ENCODE data around the gene ZNF594. TPM values are rescaled to one million over a fixed set of nuclear protein-coding genes. Genes with fewer than 3 reads are reported as not detected.

ZNF594 gene
- total and polyA plus RNA-seq, 2 donors (not counting 3 experiments of a cell fraction or from before 2014, with no cell fraction given): 1.2 to 5.8 TPM

GRCh38 chr17:5238333-5238732, 46.7 kb upstream of the ZNF594 start:
- Histone ChIP-seq H4K20me1 (replicated peaks; ENCODE audit: control insufficient read depth, extremely low read depth, insufficient read depth, low read length) (no peaks in the 10 kb centered on the region), H3K9ac (replicated peaks; ENCODE audit: extremely low read depth, insufficient read depth, low read length) (no peak overlapping the region), H3K79me2 (ENCODE audit: control insufficient read depth, insufficient read depth, low read length) (no peaks in the 10 kb centered on the region), H3K9me1 (replicated peaks; ENCODE audit: control insufficient read depth, extremely low read depth, insufficient read depth, low read length) (no peaks in the 10 kb centered on the region), H3K36me3 (ENCODE audit: control insufficient read depth in 2 of 2, extremely low read depth in 1 of 2, insufficient read depth in 2 of 2, low read length in 2 of 2) (no peaks in the 10 kb centered on the region), H3K9me3 (replicated peaks; ENCODE audit: control insufficient read depth, insufficient read depth, low read length) (no peaks in the 10 kb centered on the region), H3K27ac (ENCODE audit: insufficient read depth, low read depth, low read length) (no peak overlapping the region), H2AFZ (ENCODE audit: low read depth, low read length) (no peak overlapping the region), H3K4me3 (replicated peaks in 1 of 3; ENCODE audit: insufficient read depth in 1 of 3, low read depth in 1 of 3, low read length in 3 of 3) (no peak overlapping the region), H3K4me1 (ENCODE audit: control insufficient read depth, extremely low read depth, insufficient read depth, low read length) (peaks cover 2% of the 10 kb centered on the region), H3K4me2 (ENCODE audit: insufficient read depth, low read length) (no peak overlapping the region), H3K27me3 (ENCODE audit: control insufficient read depth in 2 of 2, insufficient read depth in 2 of 2, low read length in 2 of 2) (no peaks in the 10 kb centered on the region)
- intact Hi-C loops (cut with micrococcal nuclease) (no loop called here), dilution Hi-C loops (cut with MboI; ENCODE audit: extremely low pct_ligation_motif_present, low sequenced_read_pairs) (no loop called here)
- ChIA-PET CTCF (interaction anchor here (0.7 to 2.7 kb wide), 8 partner anchors 8 to 200 kb away, joined by 3 to 30 read pairs (median 4); partner anchors contain the start of genes C1QBP and ZNF594), POLR2A (no interaction called here)
- TF ChIP-seq MYC (IDR thresholded peaks at IDR 0.05; ENCODE audit: low read depth, low read length) (no peak), POLR2AphosphoS5 (IDR thresholded peaks at IDR 0.05; ENCODE audit: insufficient read depth, low read depth, low read length) (no peak), MAX (IDR thresholded peaks at IDR 0.05; ENCODE audit: insufficient read depth, insufficient read length) (no peak), CTCF (IDR thresholded peaks at IDR 0.05; ENCODE audit: extremely low read depth in 1 of 2, insufficient read depth in 1 of 2, low read depth in 1 of 2, low read length in 2 of 2) (no peak), POLR2A (IDR thresholded peaks at IDR 0.05; ENCODE audit: low read depth, low read length) (no peak), EZH2 (IDR thresholded peaks at IDR 0.05; ENCODE audit: borderline replicate concordance, low read depth, low read length, severe bottlenecking) (no peak)
- no TSS peak for BruUV-seq (replicated peaks)
- no peak for DNase-seq (ENCODE audit: low read depth, low spot score)
- FAIRE-seq: no peak

Data from endothelial cell of umbilical vein (primary cell).